Stimulated activated effector memory CD8-positive, alpha-beta T cell treated with anti-CD3 and anti-CD28 coated beads, Interleukin-12 subunit alpha, Interleukin-12 subunit beta, amount 100 ng/mL, for 72 hours (primary cell): ENCODE measurements around the gene USB1.

Source experiments
- ATAC-seq: fragments of 150-1000 bp; cut with Tn5 transposase; 2 replicates; pipeline ENCODE4 v1.10.0; 2021
- DNase-seq, 2 donors: peaks; one replicate each; pipeline ENCODE4 v3.0.0; 2021 to 2022; ENCODE audit warnings: low spot score in 2 of 2
- H3K27ac Mint-ChIP-seq: one replicate; pipeline ENCODE4 v1.8.0; 2022; ENCODE audit warnings: mild to moderate bottlenecking, mixed read lengths
- H3K36me3 Mint-ChIP-seq: one replicate; pipeline ENCODE4 v1.8.0; 2022; ENCODE audit warnings: mild to moderate bottlenecking, mixed read lengths
- H3K4me1 Mint-ChIP-seq: one replicate; pipeline ENCODE4 v1.8.0; 2022; ENCODE audit warnings: mixed read lengths
- H3K4me3 Mint-ChIP-seq: one replicate; pipeline ENCODE4 v1.8.0; 2022; ENCODE audit warnings: mild to moderate bottlenecking, mixed read lengths
- H3K9me3 Mint-ChIP-seq: one replicate; pipeline ENCODE4 v1.8.0; 2022; ENCODE audit warnings: mixed read lengths

USB1 gene

GRCh38 chr16:58039829-58040495 lies 38.8 kb downstream of the USB1 start:
- no peak for ATAC-seq
- H3K4me3 Mint-ChIP-seq: no peak overlapping the region
- no peak for DNase-seq
- H3K36me3 Mint-ChIP-seq: no peaks in the 10 kb centered on the region
- no peaks in the 10 kb centered on the region for H3K4me1 Mint-ChIP-seq
- H3K9me3 Mint-ChIP-seq: no peaks in the 10 kb centered on the region
- H3K27ac Mint-ChIP-seq: no peak overlapping the region

- ATAC-seq: no peak
- DNase-seq: no peak
- Mint-ChIP-seq H3K4me3 (no peak overlapping the region), H3K4me1 (no peaks in the 10 kb centered on the region), H3K9me3 (no peaks in the 10 kb centered on the region), H3K27ac (no peak overlapping the region), H3K36me3 (no peaks in the 10 kb centered on the region)
Observed at GRCh38 chr16:58040496-58040846, 39.3 kb downstream of the USB1 start.

GRCh38 chr16:58040945-58041627 lies 39.9 kb downstream of the USB1 start:
- Mint-ChIP-seq H3K36me3 (no peaks in the 10 kb centered on the region), H3K9me3 (no peaks in the 10 kb centered on the region), H3K4me1 (no peaks in the 10 kb centered on the region), H3K4me3 (no peak overlapping the region), H3K27ac (no peak overlapping the region)
- ATAC-seq: no peak
- DNase-seq: no peak

GRCh38 chr16:58041628-58041955 lies 40.4 kb downstream of the USB1 start:
- no peak overlapping the region for H3K4me3 Mint-ChIP-seq
- no peak for DNase-seq
- H3K27ac Mint-ChIP-seq: no peak overlapping the region
- no peaks in the 10 kb centered on the region for H3K36me3 Mint-ChIP-seq
- no peaks in the 10 kb centered on the region for H3K4me1 Mint-ChIP-seq
- H3K9me3 Mint-ChIP-seq: no peaks in the 10 kb centered on the region
- ATAC-seq: no peak

GRCh38 chr16:58042001-58042885 lies 41.0 kb downstream of the USB1 start:
- no peaks in the 10 kb centered on the region for H3K9me3 Mint-ChIP-seq

GRCh38 chr16:58042886-58043515 lies 41.8 kb downstream of the USB1 start:
- no peak overlapping the region for H3K4me3 Mint-ChIP-seq
- no peaks in the 10 kb centered on the region for H3K4me1 Mint-ChIP-seq
- H3K9me3 Mint-ChIP-seq: no peaks in the 10 kb centered on the region
- ATAC-seq (no peak), DNase-seq (no peak)
- no peaks in the 10 kb centered on the region for H3K36me3 Mint-ChIP-seq
- H3K27ac Mint-ChIP-seq: no peak overlapping the region

More at GRCh38 chr16:58042001-58042885, 41.0 kb downstream of the USB1 start:
- Mint-ChIP-seq H3K4me1 (no peaks in the 10 kb centered on the region), H3K36me3 (no peaks in the 10 kb centered on the region), H3K4me3 (no peak overlapping the region), H3K27ac (no peak overlapping the region)
- no peak for DNase-seq
- ATAC-seq: no peak

GRCh38 chr16:58043571-58044155 lies 42.5 kb downstream of the USB1 start:
- Mint-ChIP-seq H3K4me3 (no peak overlapping the region), H3K9me3 (no peaks in the 10 kb centered on the region), H3K4me1 (no peaks in the 10 kb centered on the region), H3K36me3 (no peaks in the 10 kb centered on the region), H3K27ac (no peak overlapping the region)
- no peak for DNase-seq
- ATAC-seq: no peak

GRCh38 chr16:58044266-58045019 lies 43.2 kb downstream of the USB1 start:
- no peak for ATAC-seq
- H3K4me3 Mint-ChIP-seq: no peak overlapping the region
- no peak overlapping the region for H3K27ac Mint-ChIP-seq
- H3K4me1 Mint-ChIP-seq: peaks cover 4% of the 10 kb centered on the region
- no peak for DNase-seq
- no peaks in the 10 kb centered on the region for H3K36me3 Mint-ChIP-seq
- H3K9me3 Mint-ChIP-seq: no peaks in the 10 kb centered on the region

- Mint-ChIP-seq H3K36me3 (no peaks in the 10 kb centered on the region), H3K27ac (no peak overlapping the region), H3K4me3 (no peak overlapping the region), H3K9me3 (no peaks in the 10 kb centered on the region), H3K4me1 (peaks cover 6% of the 10 kb centered on the region)
- no peak for ATAC-seq
- DNase-seq: no peak
Observed at GRCh38 chr16:58045096-58045495, 43.9 kb downstream of the USB1 start.

- Mint-ChIP-seq H3K36me3 (no peaks in the 10 kb centered on the region), H3K4me3 (no peak overlapping the region), H3K9me3 (no peaks in the 10 kb centered on the region), H3K4me1 (peaks cover 6% of the 10 kb centered on the region), H3K27ac (no peak overlapping the region)
- DNase-seq (no peak), ATAC-seq (no peak)
Observed at GRCh38 chr16:58046054-58046881, 45.1 kb downstream of the USB1 start.

GRCh38 chr16:58046936-58047335 lies 45.7 kb downstream of the USB1 start:
- no peak overlapping the region for H3K4me3 Mint-ChIP-seq
- DNase-seq: no peak
- no peak for ATAC-seq
- H3K9me3 Mint-ChIP-seq: no peaks in the 10 kb centered on the region
- no peak overlapping the region for H3K27ac Mint-ChIP-seq
- H3K4me1 Mint-ChIP-seq: peaks cover 6% of the 10 kb centered on the region
- no peaks in the 10 kb centered on the region for H3K36me3 Mint-ChIP-seq

GRCh38 chr16:58047557-58048348 lies 46.5 kb downstream of the USB1 start:
- Mint-ChIP-seq H3K27ac (no peak overlapping the region), H3K4me3 (no peak overlapping the region), H3K36me3 (no peaks in the 10 kb centered on the region), H3K9me3 (no peaks in the 10 kb centered on the region), H3K4me1 (peaks cover 6% of the 10 kb centered on the region)
- DNase-seq (no peak), ATAC-seq (no peak)

GRCh38 chr16:58048494-58049231 lies 47.5 kb downstream of the USB1 start:
- no peak overlapping the region for H3K4me3 Mint-ChIP-seq
- DNase-seq: no peak

More at GRCh38 chr16:58048494-58049231, 47.5 kb downstream of the USB1 start:
- no peaks in the 10 kb centered on the region for H3K9me3 Mint-ChIP-seq
- no peak for ATAC-seq
- H3K36me3 Mint-ChIP-seq: no peaks in the 10 kb centered on the region
- H3K4me1 Mint-ChIP-seq: peaks cover 6% of the 10 kb centered on the region
- H3K27ac Mint-ChIP-seq: no peak overlapping the region
